ENCODE measurements around the gene SLC46A3.

- TF ChIP-seq JUNB (IDR thresholded peaks at IDR 0.05) (no peak), FOSL2 (IDR thresholded peaks at IDR 0.05) (no peak), FOSL2 (CRISPR knock-in tag; IDR thresholded peaks at IDR 0.05) (no peak), SREBF2 (IDR thresholded peaks at IDR 0.05) (no peak), RAD21 (conservative IDR thresholded peaks at IDR 0.05 in 1 of 2, IDR thresholded peaks at IDR 0.05 in 1 of 2) (no peak), RNF2 (IDR thresholded peaks at IDR 0.05; ENCODE audit: borderline replicate concordance, low read depth) (no peak), POLR2A (IDR thresholded peaks at IDR 0.05; ENCODE audit: low read length) (no peak), CHD2 (IDR thresholded peaks at IDR 0.05; ENCODE audit: low read length, partially characterized antibody) (no peak)
- TF ChIP-seq, protein P1, sequence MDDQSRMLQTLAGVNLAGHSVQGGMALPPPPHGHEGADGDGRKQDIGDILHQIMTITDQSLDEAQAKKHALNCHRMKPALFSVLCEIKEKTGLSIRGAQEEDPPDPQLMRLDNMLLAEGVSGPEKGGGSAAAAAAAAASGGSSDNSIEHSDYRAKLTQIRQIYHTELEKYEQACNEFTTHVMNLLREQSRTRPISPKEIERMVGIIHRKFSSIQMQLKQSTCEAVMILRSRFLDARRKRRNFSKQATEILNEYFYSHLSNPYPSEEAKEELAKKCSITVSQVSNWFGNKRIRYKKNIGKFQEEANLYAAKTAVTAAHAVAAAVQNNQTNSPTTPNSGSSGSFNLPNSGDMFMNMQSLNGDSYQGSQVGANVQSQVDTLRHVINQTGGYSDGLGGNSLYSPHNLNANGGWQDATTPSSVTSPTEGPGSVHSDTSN (IDR thresholded peaks at IDR 0.05), result no peak
- TF ChIP-seq, protein P2, sequence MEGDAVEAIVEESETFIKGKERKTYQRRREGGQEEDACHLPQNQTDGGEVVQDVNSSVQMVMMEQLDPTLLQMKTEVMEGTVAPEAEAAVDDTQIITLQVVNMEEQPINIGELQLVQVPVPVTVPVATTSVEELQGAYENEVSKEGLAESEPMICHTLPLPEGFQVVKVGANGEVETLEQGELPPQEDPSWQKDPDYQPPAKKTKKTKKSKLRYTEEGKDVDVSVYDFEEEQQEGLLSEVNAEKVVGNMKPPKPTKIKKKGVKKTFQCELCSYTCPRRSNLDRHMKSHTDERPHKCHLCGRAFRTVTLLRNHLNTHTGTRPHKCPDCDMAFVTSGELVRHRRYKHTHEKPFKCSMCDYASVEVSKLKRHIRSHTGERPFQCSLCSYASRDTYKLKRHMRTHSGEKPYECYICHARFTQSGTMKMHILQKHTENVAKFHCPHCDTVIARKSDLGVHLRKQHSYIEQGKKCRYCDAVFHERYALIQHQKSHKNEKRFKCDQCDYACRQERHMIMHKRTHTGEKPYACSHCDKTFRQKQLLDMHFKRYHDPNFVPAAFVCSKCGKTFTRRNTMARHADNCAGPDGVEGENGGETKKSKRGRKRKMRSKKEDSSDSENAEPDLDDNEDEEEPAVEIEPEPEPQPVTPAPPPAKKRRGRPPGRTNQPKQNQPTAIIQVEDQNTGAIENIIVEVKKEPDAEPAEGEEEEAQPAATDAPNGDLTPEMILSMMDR (IDR thresholded peaks at IDR 0.05), result no peak
- TF ChIP-seq, protein P3, sequence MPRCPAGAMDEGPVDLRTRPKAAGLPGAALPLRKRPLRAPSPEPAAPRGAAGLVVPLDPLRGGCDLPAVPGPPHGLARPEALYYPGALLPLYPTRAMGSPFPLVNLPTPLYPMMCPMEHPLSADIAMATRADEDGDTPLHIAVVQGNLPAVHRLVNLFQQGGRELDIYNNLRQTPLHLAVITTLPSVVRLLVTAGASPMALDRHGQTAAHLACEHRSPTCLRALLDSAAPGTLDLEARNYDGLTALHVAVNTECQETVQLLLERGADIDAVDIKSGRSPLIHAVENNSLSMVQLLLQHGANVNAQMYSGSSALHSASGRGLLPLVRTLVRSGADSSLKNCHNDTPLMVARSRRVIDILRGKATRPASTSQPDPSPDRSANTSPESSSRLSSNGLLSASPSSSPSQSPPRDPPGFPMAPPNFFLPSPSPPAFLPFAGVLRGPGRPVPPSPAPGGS (IDR thresholded peaks at IDR 0.05), result no peak
- TF ChIP-seq, protein P4, sequence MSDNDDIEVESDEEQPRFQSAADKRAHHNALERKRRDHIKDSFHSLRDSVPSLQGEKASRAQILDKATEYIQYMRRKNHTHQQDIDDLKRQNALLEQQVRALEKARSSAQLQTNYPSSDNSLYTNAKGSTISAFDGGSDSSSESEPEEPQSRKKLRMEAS (IDR thresholded peaks at IDR 0.05), result no peak
These were observed 68.5 kb downstream of the SLC46A3 start for GRCh38 chr13:28650284-28650683.
